ENCODE measurements around the gene NRIP1. TPM values are rescaled to one million over a fixed set of nuclear protein-coding genes. Genes with fewer than 3 reads are reported as not detected.

NRIP1 gene
- total and polyA plus RNA-seq, 9 of the 15 experiments (the other 6 are each of a cell fraction or from before 2014, with no cell fraction given): 4.3 to 42.8 (median 19.6) TPM

DNA sequence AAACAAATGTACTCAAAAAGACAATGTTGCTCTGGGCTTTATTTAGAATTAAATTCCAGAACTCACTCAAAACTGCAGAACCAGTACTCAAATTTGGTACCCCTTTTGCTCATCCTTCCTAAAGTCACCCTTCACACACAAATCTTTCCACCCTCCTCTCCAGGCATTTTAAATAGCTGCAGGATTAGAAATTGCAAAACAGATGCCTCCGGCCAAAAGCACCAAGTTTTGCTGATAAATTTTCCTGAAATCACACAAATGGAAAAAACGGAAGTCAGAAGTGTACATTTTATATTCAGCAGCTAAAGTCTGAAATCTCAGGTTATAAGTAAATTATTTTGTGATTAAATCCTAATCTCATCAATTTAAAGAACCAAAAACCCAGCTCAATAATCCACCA, 147.0 kb downstream of the NRIP1 start (continued):
- TF ChIP-seq NFRKB (IDR thresholded peaks at IDR 0.05; ENCODE audit: low read depth) (no peak), KAT7 (CRISPR knock-in tag; IDR thresholded peaks at IDR 0.05; ENCODE audit: borderline replicate concordance) (no peak), PCBP2 (IDR thresholded peaks at IDR 0.05; ENCODE audit: low read depth, low read length, poor library complexity, severe bottlenecking) (no peak), ELF2 (CRISPR knock-in tag; IDR thresholded peaks at IDR 0.05) (no peak), ZNF384 (IDR thresholded peaks at IDR 0.05; ENCODE audit: low read depth, low read length) (no peak), ZBED1 (IDR thresholded peaks at IDR 0.05) (no peak)
- TF ChIP-seq, protein P1, sequence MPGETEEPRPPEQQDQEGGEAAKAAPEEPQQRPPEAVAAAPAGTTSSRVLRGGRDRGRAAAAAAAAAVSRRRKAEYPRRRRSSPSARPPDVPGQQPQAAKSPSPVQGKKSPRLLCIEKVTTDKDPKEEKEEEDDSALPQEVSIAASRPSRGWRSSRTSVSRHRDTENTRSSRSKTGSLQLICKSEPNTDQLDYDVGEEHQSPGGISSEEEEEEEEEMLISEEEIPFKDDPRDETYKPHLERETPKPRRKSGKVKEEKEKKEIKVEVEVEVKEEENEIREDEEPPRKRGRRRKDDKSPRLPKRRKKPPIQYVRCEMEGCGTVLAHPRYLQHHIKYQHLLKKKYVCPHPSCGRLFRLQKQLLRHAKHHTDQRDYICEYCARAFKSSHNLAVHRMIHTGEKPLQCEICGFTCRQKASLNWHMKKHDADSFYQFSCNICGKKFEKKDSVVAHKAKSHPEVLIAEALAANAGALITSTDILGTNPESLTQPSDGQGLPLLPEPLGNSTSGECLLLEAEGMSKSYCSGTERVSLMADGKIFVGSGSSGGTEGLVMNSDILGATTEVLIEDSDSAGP (CRISPR knock-in tag; IDR thresholded peaks at IDR 0.05): no peak
- TF ChIP-seq, protein P2, sequence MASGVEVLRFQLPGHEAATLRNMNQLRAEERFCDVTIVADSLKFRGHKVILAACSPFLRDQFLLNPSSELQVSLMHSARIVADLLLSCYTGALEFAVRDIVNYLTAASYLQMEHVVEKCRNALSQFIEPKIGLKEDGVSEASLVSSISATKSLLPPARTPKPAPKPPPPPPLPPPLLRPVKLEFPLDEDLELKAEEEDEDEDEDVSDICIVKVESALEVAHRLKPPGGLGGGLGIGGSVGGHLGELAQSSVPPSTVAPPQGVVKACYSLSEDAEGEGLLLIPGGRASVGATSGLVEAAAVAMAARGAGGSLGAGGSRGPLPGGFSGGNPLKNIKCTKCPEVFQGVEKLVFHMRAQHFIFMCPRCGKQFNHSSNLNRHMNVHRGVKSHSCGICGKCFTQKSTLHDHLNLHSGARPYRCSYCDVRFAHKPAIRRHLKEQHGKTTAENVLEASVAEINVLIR (CRISPR knock-in tag; IDR thresholded peaks at IDR 0.05): no peak
- TF ChIP-seq, protein P3, sequence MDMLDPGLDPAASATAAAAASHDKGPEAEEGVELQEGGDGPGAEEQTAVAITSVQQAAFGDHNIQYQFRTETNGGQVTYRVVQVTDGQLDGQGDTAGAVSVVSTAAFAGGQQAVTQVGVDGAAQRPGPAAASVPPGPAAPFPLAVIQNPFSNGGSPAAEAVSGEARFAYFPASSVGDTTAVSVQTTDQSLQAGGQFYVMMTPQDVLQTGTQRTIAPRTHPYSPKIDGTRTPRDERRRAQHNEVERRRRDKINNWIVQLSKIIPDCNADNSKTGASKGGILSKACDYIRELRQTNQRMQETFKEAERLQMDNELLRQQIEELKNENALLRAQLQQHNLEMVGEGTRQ (CRISPR knock-in tag; IDR thresholded peaks at IDR 0.05): no peak

All from K562 (cell line).